GM20000 (cell line): Measurements from ENCODE around the gene HORMAD2.

Source experiments
- DNase-seq: peaks from one replicate; pipeline ENCODE4 v3.0.0; 2012; ENCODE audit warnings: low spot score
- CTCF ChIP-seq: IDR thresholded peaks from 2 replicates; pipeline ENCODE4 v1.5.1; 2012; ENCODE audit warnings: mild to moderate bottlenecking, control low read depth; ENCODE audit errors: extremely low read depth, missing control alignments

The HORMAD2 gene

GRCh38 chr22:30204742-30205111, 124.5 kb downstream of the HORMAD2 start:
- no peak for DNase-seq
- TF ChIP-seq CTCF: no peak

DNA sequence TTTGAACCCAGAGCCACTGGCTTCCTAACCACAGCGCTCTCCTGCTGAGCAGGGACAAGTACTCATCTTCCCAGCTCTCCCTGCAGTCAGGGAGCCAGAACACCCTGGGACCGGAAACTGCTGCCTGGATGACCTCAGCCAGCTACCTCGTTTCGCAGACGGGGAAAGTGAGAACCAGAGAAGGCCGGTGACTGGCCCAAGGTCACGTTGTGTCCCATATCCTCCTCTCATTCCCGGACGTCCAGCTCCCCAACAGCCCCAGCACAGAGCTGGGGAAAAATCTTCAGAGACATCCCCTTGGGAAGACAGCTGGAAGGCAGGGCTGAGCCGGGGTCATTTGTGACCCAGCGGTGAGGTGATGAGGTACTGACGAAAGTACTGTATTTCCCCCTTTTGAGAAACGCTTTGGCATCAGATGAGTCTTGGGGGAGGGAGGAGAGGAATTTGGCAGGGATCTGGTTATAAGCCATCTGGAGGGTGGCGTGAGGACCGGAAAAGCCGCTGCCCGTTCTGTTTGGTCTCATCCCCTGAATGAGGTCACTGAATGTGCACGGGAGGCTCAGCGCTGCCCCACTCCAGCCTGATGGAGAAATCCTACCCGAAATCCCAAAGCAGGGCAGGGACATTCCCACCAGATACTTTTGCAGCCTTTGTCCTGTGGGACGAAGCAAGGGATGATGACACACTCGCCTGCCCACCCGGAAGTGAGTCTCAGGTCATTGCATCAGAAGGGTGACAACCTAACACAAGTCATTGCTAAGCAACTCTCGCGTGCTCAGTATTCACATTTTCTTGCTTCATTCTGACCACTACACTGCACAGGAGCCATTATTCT, 125.2 kb downstream of the HORMAD2 start:
- no peak for DNase-seq

GRCh38 chr22:30206944-30207343, 126.7 kb downstream of the HORMAD2 start:
- DNase-seq: no peak
- no peak for TF ChIP-seq CTCF

More for the DNA sequence above, 125.2 kb downstream of the HORMAD2 start:
- TF ChIP-seq CTCF: no peak

DNA sequence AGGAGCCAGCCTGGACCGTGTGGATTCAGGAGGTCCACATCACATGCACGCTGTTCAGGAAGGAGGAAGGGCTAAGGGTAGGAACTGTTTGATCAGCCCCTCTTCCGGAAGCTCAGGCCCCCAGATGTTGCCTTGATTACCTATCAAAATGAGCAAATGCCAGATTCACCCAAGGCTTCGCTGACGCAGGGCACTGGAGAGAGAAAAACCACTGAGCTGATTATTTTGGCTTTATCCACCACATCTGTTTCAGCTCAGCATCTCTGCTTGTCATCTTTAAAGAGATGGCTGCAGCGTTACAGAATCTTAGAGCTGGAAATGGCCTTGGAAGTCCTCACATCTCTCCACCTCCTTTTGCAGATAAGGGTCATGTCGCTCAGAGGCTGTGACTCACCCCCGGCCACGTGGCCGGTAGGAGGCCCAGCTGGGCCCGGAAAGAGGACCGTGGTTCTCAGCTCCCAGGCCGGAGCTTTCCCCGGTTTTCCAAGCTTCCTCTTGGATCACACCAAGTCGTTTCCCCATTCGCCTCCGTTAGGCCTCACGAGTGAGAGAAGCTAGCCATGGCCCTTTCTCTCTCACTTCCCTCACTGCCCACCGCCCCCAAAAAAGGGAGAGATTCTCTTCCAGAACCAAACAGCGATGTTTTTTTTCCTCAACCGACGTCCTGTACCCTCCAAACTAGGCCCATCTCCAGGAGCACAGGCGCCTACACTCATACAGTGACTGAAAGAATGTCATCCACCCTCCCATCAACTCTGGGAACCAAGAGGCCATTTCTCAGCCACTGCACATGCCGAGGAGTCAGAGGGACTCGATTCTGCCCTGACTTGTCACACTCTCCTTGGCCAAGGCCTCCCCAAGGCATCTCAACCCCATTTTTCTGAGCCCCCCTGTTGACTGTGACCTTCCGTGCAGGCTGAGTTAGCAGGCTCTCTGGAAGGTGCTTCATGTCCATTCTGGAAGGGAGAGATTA, 128.7 kb downstream of the HORMAD2 start:
- no peak for TF ChIP-seq CTCF
- DNase-seq: no peak

DNA sequence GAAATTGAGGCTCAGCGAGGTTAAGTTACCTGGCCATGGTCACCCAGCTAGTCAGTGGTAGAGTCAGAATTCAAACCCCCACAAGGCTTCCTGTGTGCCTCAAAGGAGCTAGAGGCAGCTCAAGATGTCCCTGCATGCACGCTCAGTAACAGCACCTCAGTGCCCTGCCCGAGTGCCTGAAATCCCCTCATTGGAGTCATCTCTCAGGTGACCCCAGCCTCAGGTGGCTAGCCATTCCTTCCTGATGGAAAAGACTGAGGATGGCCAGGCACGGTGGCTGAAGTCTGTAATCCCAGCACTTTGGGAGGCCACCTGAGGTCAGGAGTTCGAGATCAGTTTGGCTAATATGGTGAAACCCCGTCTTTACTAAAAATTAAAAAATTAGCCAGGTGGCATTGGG, 129.4 kb downstream of the HORMAD2 start:
- no peak for TF ChIP-seq CTCF
- DNase-seq: no peak

- no peak for DNase-seq
- no peak for TF ChIP-seq CTCF
Observed at GRCh38 chr22:30210235-30210909, 130.1 kb downstream of the HORMAD2 start.
